Heart left ventricle (tissue), 16 donors: ENCODE results near the gene ZBTB24. TPM values are rescaled to one million over a fixed set of nuclear protein-coding genes. Genes with fewer than 3 reads are reported as not detected.

Experiments used
- ATAC-seq, 4 donors: fragments of 200-7000 bp; cut with Tn5 transposase; one replicate each; pipeline ENCODE4 v1.9.1; 2020 to 2022; ENCODE audit warnings: moderate library complexity in 4 of 4, mild to moderate bottlenecking in 3 of 4, moderate number of reproducible peaks in 1 of 4
- DNase-seq, 5 donors: peaks; one replicate each; pipeline ENCODE4 v3.0.0-alpha.2; 2020
- H3K27ac ChIP-seq, 12 donors: fragments of 200-600 bp; sonication (generic) in 4 of 12; one replicate each; pipeline versions ENCODE4 v1.5.0 to v1.8.0; 2016 to 2022; ENCODE audit warnings: mild to moderate bottlenecking in 2 of 12
- H3K27me3 ChIP-seq, 9 donors: fragments of 200-600 bp; sonication (generic) in 2 of 9; one replicate each; pipeline versions ENCODE4 v1.5.1 to v1.8.0; 2016 to 2022; ENCODE audit warnings: mild to moderate bottlenecking in 3 of 9
- H3K36me3 ChIP-seq, 9 donors: fragments of 200-600 bp; sonication (generic) in 2 of 9; one replicate each; pipeline versions ENCODE4 v1.5.0 to v1.8.0; 2018 to 2022; ENCODE audit warnings: mild to moderate bottlenecking in 2 of 9
- H3K4me1 ChIP-seq, 12 donors: fragments of 200-600 bp; sonication (generic) in 4 of 12; one replicate each; pipeline versions ENCODE4 v1.5.0 to v1.8.0; 2016 to 2022; ENCODE audit warnings: mild to moderate bottlenecking in 3 of 12
- H3K4me3 ChIP-seq, 12 donors: fragments of 200-600 bp; sonication (generic) in 4 of 12; one replicate each; pipeline versions ENCODE4 v1.5.0 to v1.8.0; 2017 to 2022; ENCODE audit warnings: mild to moderate bottlenecking in 9 of 12, moderate library complexity in 4 of 12
- H3K9me3 ChIP-seq, 12 donors: fragments of 200-600 bp; sonication (generic) in 4 of 12; one replicate each; pipeline versions ENCODE4 v1.5.0 to v1.8.0; 2016 to 2022; ENCODE audit warnings: mild to moderate bottlenecking in 1 of 12
- CTCF ChIP-seq, 12 donors: fragments of 200-600 bp; sonication (generic) in 4 of 12; IDR thresholded peaks; one replicate each; pipeline versions ENCODE4 v1.5.0 to v1.8.0; 2018 to 2022; ENCODE audit warnings: antibody characterized with exemption in 12 of 12, mild to moderate bottlenecking in 5 of 12
- POLR2A ChIP-seq, 2 donors: fragments of 450-650 bp; IDR thresholded peaks; one replicate each; pipeline ENCODE4 v1.6.1; 2017; ENCODE audit warnings: antibody characterized with exemption in 2 of 2, mild to moderate bottlenecking in 2 of 2, moderate library complexity in 2 of 2
- WGBS, 4 donors: extraction: QIAGEN DNeasy Blood & Tissue Kit in 2 of 4; methylation state at CpG; one replicate each; pipeline versions ENCODE4 v1.1.5 to v1.1.7; 2013 to 2018; 5-methylcytosine and 5-hydroxymethylcytosine counted together
- intact Hi-C, 10 donors: fragments of 100-400 bp; cut with DNase I; formaldehyde crosslinking; loops; one replicate each; pipeline versions ENCODE4 v1.11.1 to v1.14.2; 2022
- polyA plus RNA-seq, 2 donors: library from polyadenylated mRNA; stranded (reverse); fragments of 200-250 nt; gene quantifications; one replicate each; pipeline ENCODE4 v1.2.3, GENCODE V29; 2013
- total RNA-seq, 9 donors: library from RNA; depleted of rRNA in 2 of 9; stranded (reverse); fragments of >200 nt in 2 of 9; fragmentation: NEBNext Ultra II Directional in 3 of 9; extraction: Animal tissue kit (Norgen Biotek cat#: 25700) in 3 of 9; gene quantifications; one replicate each; pipeline versions ENCODE4 v1.1.0 to v1.2.4, GENCODE V29; 2016 to 2023
- donor health status: ischemic (EF 13 %, LVEDD 7.1; RV severe dilation, severe dysfunction).
- donor health status: healthy with polysubstance abuse.
- donor health status: DM: no; HTN: yes; CAD: no.
- donor health status: DM: no; HTN: no; CAD: no.
- donor health status: ischemic (EF 25% LVEDD 6.9; RV normal size, moderate dysfunction).
- donor health status: ischemic (EF 25% LVEDD 5.7; RV mildly dilated, moderate dysfunction).
- donor health status: healthy.
- donor health status: DM: yes; HTN: yes; CAD: no.
- donor health status: ischemic (EF 35%, LVEDD 5.7; RV mildly dilated, moderate dysfunction).
- donor health status: nonischemic (EF 11% LVEDD 7.7; RV severe dilation, severe dysfunction).
- donor health status: DM: yes; HTN: yes; CAD: no.
- donor health status: PGD.
- donor health status: ischemic (EF 29% LVEDD 5.4; RV normal size, mild dysfunction).
- donor health status: nonischemic (EF 23%, LVEDD 6.1; RV moderate dilation, normal function).

ZBTB24 gene
- total and polyA plus RNA-seq, 11 donors: 1.9 to 4.8 (median 2.9) TPM

- WGBS, 4 donors: 72 to 81% (median 77%) methylated on average over 2 of the region's 2 CpGs
- H3K4me3 ChIP-seq: no peak overlapping the region
- no peaks in the 10 kb centered on the region for H3K9me3 ChIP-seq
- H3K4me1 ChIP-seq: peaks cover 0 to 45% (median 21%) of the 10 kb centered on the region in 12 donors
- ATAC-seq (no peak), DNase-seq (no peak)
- intact Hi-C loops: no loop called here
- no peak overlapping the region for H3K27ac ChIP-seq
- no peaks in the 10 kb centered on the region for H3K27me3 ChIP-seq
- no peak for TF ChIP-seq POLR2A (IDR thresholded peaks at IDR 0.05)
- H3K36me3 ChIP-seq: peaks cover 2 to 95% (median 80%) of the 10 kb centered on the region in 9 donors
Observed at GRCh38 chr6:109475625-109476024, 7.4 kb downstream of the ZBTB24 start.

- TF ChIP-seq POLR2A (IDR thresholded peaks at IDR 0.05) (no peak), CTCF (IDR thresholded peaks at IDR 0.05) (no peak)
- Histone ChIP-seq H3K36me3 (peaks cover 2 to 95% (median 84%) of the 10 kb centered on the region in 9 donors), H3K4me3 (no peak overlapping the region), H3K27ac (no peak overlapping the region), H3K9me3 (no peaks in the 10 kb centered on the region), H3K4me1 (peaks cover 0 to 38% (median 15%) of the 10 kb centered on the region in 12 donors), H3K27me3 (no peaks in the 10 kb centered on the region)
- DNase-seq (no peak), ATAC-seq (no peak)
- intact Hi-C loops: no loop called here
- WGBS, 4 donors: 86 to 91% (median 90%) methylated on average over 4 of the region's 4 CpGs
Observed at GRCh38 chr6:109474995-109475394, 8.0 kb downstream of the ZBTB24 start.

GRCh38 chr6:109473120-109473519 lies 9.9 kb downstream of the ZBTB24 start:
- no peak for TF ChIP-seq CTCF (IDR thresholded peaks at IDR 0.05)
- no peak for TF ChIP-seq POLR2A (IDR thresholded peaks at IDR 0.05)
- Histone ChIP-seq H3K27me3 (no peaks in the 10 kb centered on the region), H3K4me3 (no peak overlapping the region), H3K4me1 (peaks cover 0 to 20% (median 0%) of the 10 kb centered on the region in 12 donors), H3K9me3 (no peaks in the 10 kb centered on the region), H3K36me3 (peaks cover 2 to 100% (median 88%) of the 10 kb centered on the region in 9 donors), H3K27ac (no peak overlapping the region)
- WGBS, 4 donors: 92 to 98% (median 95%) methylated on average over 3 of the region's 3 CpGs
- intact Hi-C loops: no loop called here
- DNase-seq: no peak
- no peak for ATAC-seq

- 92 to 96% (median 95%) methylated on average over 9 of the region's 9 CpGs for WGBS, 4 donors
- TF ChIP-seq CTCF (IDR thresholded peaks at IDR 0.05): no peak
- no peak for TF ChIP-seq POLR2A (IDR thresholded peaks at IDR 0.05)
- Histone ChIP-seq H3K9me3 (no peaks in the 10 kb centered on the region), H3K4me1 (peaks cover 0 to 12% (median 0%) of the 10 kb centered on the region in 12 donors), H3K27ac (no peak overlapping the region), H3K27me3 (no peaks in the 10 kb centered on the region), H3K36me3 (peaks cover 2 to 100% (median 94%) of the 10 kb centered on the region in 9 donors), H3K4me3 (no peak overlapping the region)
- ATAC-seq: no peak
- intact Hi-C loops: no loop called here
- DNase-seq: no peak
Observed at GRCh38 chr6:109472132-109472995, 10.7 kb downstream of the ZBTB24 start.
